ENCODE measurements around the gene ZBTB18.

DNA sequence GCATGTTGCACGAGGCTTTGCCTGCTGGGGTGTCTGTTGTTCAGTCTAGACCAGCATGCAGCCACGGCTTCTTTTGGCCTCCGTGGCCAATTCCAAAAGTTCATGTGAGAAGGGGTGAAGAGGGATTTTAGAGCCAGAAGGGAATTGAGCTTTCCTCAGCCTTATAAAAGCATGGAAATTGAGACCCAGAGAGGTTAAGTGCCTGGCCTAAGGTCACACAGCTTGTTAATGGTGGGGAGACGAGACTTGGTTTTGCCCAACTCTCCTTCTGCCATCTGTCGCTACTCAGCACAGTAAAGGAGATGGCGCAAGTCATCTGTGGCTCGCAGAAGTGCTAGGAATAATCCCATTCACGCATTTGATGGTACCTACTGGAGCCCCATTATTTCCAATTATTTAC, 25.7 kb downstream of the ZBTB18 start:
- TF ChIP-seq, protein P1, sequence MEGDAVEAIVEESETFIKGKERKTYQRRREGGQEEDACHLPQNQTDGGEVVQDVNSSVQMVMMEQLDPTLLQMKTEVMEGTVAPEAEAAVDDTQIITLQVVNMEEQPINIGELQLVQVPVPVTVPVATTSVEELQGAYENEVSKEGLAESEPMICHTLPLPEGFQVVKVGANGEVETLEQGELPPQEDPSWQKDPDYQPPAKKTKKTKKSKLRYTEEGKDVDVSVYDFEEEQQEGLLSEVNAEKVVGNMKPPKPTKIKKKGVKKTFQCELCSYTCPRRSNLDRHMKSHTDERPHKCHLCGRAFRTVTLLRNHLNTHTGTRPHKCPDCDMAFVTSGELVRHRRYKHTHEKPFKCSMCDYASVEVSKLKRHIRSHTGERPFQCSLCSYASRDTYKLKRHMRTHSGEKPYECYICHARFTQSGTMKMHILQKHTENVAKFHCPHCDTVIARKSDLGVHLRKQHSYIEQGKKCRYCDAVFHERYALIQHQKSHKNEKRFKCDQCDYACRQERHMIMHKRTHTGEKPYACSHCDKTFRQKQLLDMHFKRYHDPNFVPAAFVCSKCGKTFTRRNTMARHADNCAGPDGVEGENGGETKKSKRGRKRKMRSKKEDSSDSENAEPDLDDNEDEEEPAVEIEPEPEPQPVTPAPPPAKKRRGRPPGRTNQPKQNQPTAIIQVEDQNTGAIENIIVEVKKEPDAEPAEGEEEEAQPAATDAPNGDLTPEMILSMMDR (IDR thresholded peaks at IDR 0.05) = no peak
- no peak for TF ChIP-seq POLR2A (IDR thresholded peaks at IDR 0.05)
- TF ChIP-seq POLR2AphosphoS5 (IDR thresholded peaks at IDR 0.05) = no peak

Measured in sigmoid colon (tissue), 4 donors.